Liver (tissue), 9 donors: ENCODE results near the gene PRR15L. TPM values are rescaled to one million over a fixed set of nuclear protein-coding genes. Genes with fewer than 3 reads are reported as not detected.

Experiments
- DNase-seq: peaks from one replicate; pipeline ENCODE4 v3.0.0-alpha.2; 2017; ENCODE audit warnings: low spot score
- H3K27ac ChIP-seq, 2 donors: one replicate each; pipeline ENCODE4 v1.7.0; 2013; ENCODE audit warnings: inconsistent platforms in 2 of 2, low read length in 2 of 2, control low read depth in 1 of 2, low read depth in 1 of 2, mild to moderate bottlenecking in 1 of 2
- H3K27me3 ChIP-seq, 4 donors: one replicate each; pipeline versions ENCODE4 v1.6.1 to v1.7.0; 2013; ENCODE audit warnings: low read length in 3 of 4, inconsistent platforms in 1 of 4, mild to moderate bottlenecking in 1 of 4, moderate library complexity in 1 of 4; ENCODE audit not compliant: control insufficient read depth in 4 of 4, insufficient read depth in 4 of 4
- H3K36me3 ChIP-seq, 4 donors: one replicate each; pipeline versions ENCODE4 v1.6.1 to v1.7.0; 2013; ENCODE audit warnings: low read length in 3 of 4, mild to moderate bottlenecking in 3 of 4, low read depth in 1 of 4, moderate library complexity in 1 of 4; ENCODE audit not compliant: control insufficient read depth in 4 of 4, insufficient read depth in 3 of 4
- H3K4me1 ChIP-seq, 4 donors: one replicate each; pipeline versions ENCODE4 v1.6.1 to v1.7.0; 2013; ENCODE audit warnings: low read length in 3 of 4, mild to moderate bottlenecking in 3 of 4, moderate library complexity in 1 of 4; ENCODE audit not compliant: control insufficient read depth in 4 of 4, insufficient read depth in 4 of 4
- H3K4me3 ChIP-seq, 3 donors: one replicate each; pipeline versions ENCODE4 v1.6.1 to v1.7.0; 2013; ENCODE audit warnings: low read length in 3 of 3, control low read depth in 1 of 3, low read depth in 1 of 3, mild to moderate bottlenecking in 1 of 3
- H3K9ac ChIP-seq, 2 donors: one replicate each; pipeline ENCODE4 v1.7.0; 2013; ENCODE audit warnings: low read length in 2 of 2, mild to moderate bottlenecking in 2 of 2, moderate library complexity in 2 of 2, control low read depth in 1 of 2, low read depth in 1 of 2
- H3K9me3 ChIP-seq, 4 donors: one replicate each; pipeline versions ENCODE4 v1.6.1 to v1.7.0; 2013; ENCODE audit warnings: low read length in 3 of 4; ENCODE audit not compliant: control insufficient read depth in 4 of 4
- FOXA1 ChIP-seq: IDR thresholded peaks from 2 replicates; pipeline ENCODE4 v1.6.1; 2016; ENCODE audit warnings: antibody characterized with exemption
- FOXA2 ChIP-seq: IDR thresholded peaks from 2 replicates; pipeline ENCODE4 v1.6.1; 2016; ENCODE audit warnings: antibody characterized with exemption
- GABPA ChIP-seq, 2 donors: IDR thresholded peaks in 1 of 2; conservative IDR thresholded peaks in 1 of 2; 2 replicates each; pipeline ENCODE4 v1.6.1; 2016; ENCODE audit warnings: antibody characterized with exemption in 2 of 2, mild to moderate bottlenecking in 1 of 2, moderate library complexity in 1 of 2
- HNF4A ChIP-seq, 2 donors: conservative IDR thresholded peaks; 2 replicates each; pipeline ENCODE4 v1.6.1; 2016; ENCODE audit warnings: antibody characterized with exemption in 2 of 2, mild to moderate bottlenecking in 2 of 2
- HNF4G ChIP-seq: IDR thresholded peaks from 2 replicates; pipeline ENCODE4 v1.6.1; 2016; ENCODE audit warnings: antibody characterized with exemption
- JUND ChIP-seq, 2 donors: IDR thresholded peaks; 2 replicates each; pipeline ENCODE4 v1.6.1; 2016; ENCODE audit warnings: antibody characterized with exemption in 2 of 2
- MAX ChIP-seq: IDR thresholded peaks from 2 replicates; pipeline ENCODE4 v1.6.1; 2016; ENCODE audit warnings: antibody characterized with exemption
- NR2F2 ChIP-seq: IDR thresholded peaks from 2 replicates; pipeline ENCODE4 v1.6.1; 2016; ENCODE audit warnings: antibody characterized with exemption
- RAD21 ChIP-seq, 2 donors: IDR thresholded peaks; 2 replicates each; pipeline ENCODE4 v1.6.1; 2016; ENCODE audit warnings: antibody characterized with exemption in 2 of 2, mild to moderate bottlenecking in 2 of 2
- REST ChIP-seq: IDR thresholded peaks from 2 replicates; pipeline ENCODE4 v1.6.1; 2016; ENCODE audit warnings: antibody characterized with exemption, mild to moderate bottlenecking
- RXRA ChIP-seq, 2 donors: IDR thresholded peaks; 2 replicates each; pipeline ENCODE4 v1.6.1; 2017 to 2018; ENCODE audit warnings: antibody characterized with exemption in 2 of 2, mild to moderate bottlenecking in 1 of 2
- SP1 ChIP-seq: IDR thresholded peaks from 2 replicates; pipeline ENCODE4 v1.6.1; 2018; ENCODE audit warnings: antibody characterized with exemption, mild to moderate bottlenecking
- TAF1 ChIP-seq: conservative IDR thresholded peaks from 2 replicates; pipeline ENCODE4 v1.6.1; 2016; ENCODE audit warnings: antibody characterized with exemption, mild to moderate bottlenecking
- YY1 ChIP-seq: IDR thresholded peaks from 2 replicates; pipeline ENCODE4 v1.6.1; 2016; ENCODE audit warnings: antibody characterized with exemption, mild to moderate bottlenecking
- ZBTB33 ChIP-seq: IDR thresholded peaks from 2 replicates; pipeline ENCODE4 v1.6.1; 2016; ENCODE audit warnings: antibody characterized with exemption
- WGBS: extraction: QIAGEN DNeasy Blood & Tissue Kit; methylation state at CpG from one replicate; pipeline ENCODE4 v1.1.7; 2013; 5-methylcytosine and 5-hydroxymethylcytosine counted together
- polyA plus RNA-seq, 2 donors: library from polyadenylated mRNA; stranded (reverse) in 1 of 2; unstranded in 1 of 2; fragments of 200-250 nt in 1 of 2; fragments of >200 nt in 1 of 2; fragmentation: Nextera tagmentation in 1 of 2; extraction: Ambion mirVana in 1 of 2; gene quantifications; one replicate each; pipeline versions ENCODE4 v1.2.1 to v1.2.3, GENCODE V29; 2013 to 2015
- total RNA-seq, 2 donors: library from RNA; depleted of rRNA; stranded (reverse); fragments of >200 nt; gene quantifications; one replicate each; pipeline ENCODE4 v1.2.3, GENCODE V29; 2014
- TF ChIP-seq, protein P1 (sequence below): fragments of 150-350 bp; IDR thresholded peaks from 2 replicates; pipeline ENCODE4 v1.5.1; 2017; ENCODE audit warnings: improper control_type of control experiment, low read depth, low read length; ENCODE audit not compliant: missing input control
- donor health status: healthy.
- donor health status: healthy.
- donor health status: healthy.
- donor health status: healthy.
- donor health status: healthy.

The PRR15L gene
- total and polyA plus RNA-seq, 4 donors: 0.83 to 11.0 (median 1.9) TPM

DNA sequence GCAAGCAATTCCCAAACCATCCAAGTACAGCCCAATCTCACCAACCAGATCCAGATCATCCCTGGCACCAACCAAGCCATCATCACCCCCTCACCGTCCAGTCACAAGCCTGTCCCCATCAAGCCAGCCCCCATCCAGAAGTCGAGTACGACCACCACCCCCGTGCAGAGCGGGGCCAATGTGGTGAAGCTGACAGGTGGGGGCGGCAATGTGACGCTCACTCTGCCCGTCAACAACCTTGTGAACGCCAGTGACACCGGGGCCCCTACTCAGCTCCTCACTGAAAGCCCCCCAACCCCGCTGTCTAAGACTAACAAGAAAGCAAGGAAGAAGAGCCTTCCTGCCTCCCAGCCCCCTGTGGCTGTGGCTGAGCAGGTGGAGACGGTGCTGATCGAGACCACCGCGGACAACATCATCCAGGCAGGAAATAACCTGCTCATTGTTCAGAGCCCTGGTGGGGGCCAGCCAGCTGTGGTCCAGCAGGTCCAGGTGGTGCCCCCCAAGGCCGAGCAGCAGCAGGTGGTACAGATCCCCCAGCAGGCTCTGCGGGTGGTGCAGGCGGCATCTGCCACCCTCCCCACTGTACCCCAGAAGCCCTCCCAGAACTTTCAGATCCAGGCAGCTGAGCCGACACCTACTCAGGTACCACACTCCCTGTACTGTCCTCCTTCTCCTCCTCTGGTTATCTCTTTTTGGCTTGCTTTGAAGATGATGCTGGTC is 41.0 kb downstream of the PRR15L start:
- Histone ChIP-seq H3K27me3 (no peaks in the 10 kb centered on the region), H3K4me3 (no peak overlapping the region), H3K9ac (no peak overlapping the region), H3K9me3 (no peaks in the 10 kb centered on the region), H3K4me1 (peaks cover 0 to 3% (median 0%) of the 10 kb centered on the region in 4 donors), H3K36me3 (peaks cover 5 to 7% (median 6%) of the 10 kb centered on the region in 4 donors), H3K27ac (no peak overlapping the region)
- no peak for DNase-seq
- 96% methylated on average over 19 of the region's 19 CpGs for WGBS
- TF ChIP-seq ZBTB33: no peak
- no peak for TF ChIP-seq RAD21 (IDR thresholded peaks at IDR 0.05)
- TF ChIP-seq REST: no peak
- no peak for TF ChIP-seq JUND (IDR thresholded peaks at IDR 0.05)
- TF ChIP-seq NR2F2: no peak
- TF ChIP-seq RXRA (IDR thresholded peaks at IDR 0.05): no peak
- no peak for TF ChIP-seq YY1
- TF ChIP-seq, protein P1, sequence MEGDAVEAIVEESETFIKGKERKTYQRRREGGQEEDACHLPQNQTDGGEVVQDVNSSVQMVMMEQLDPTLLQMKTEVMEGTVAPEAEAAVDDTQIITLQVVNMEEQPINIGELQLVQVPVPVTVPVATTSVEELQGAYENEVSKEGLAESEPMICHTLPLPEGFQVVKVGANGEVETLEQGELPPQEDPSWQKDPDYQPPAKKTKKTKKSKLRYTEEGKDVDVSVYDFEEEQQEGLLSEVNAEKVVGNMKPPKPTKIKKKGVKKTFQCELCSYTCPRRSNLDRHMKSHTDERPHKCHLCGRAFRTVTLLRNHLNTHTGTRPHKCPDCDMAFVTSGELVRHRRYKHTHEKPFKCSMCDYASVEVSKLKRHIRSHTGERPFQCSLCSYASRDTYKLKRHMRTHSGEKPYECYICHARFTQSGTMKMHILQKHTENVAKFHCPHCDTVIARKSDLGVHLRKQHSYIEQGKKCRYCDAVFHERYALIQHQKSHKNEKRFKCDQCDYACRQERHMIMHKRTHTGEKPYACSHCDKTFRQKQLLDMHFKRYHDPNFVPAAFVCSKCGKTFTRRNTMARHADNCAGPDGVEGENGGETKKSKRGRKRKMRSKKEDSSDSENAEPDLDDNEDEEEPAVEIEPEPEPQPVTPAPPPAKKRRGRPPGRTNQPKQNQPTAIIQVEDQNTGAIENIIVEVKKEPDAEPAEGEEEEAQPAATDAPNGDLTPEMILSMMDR: no peak
- TF ChIP-seq HNF4G: no peak
- no peak for TF ChIP-seq FOXA2
- TF ChIP-seq GABPA (IDR thresholded peaks at IDR 0.05 in 1 of 2, conservative IDR thresholded peaks at IDR 0.05 in 1 of 2): no peak
- TF ChIP-seq TAF1: no peak
- TF ChIP-seq SP1: no peak
- no peak for TF ChIP-seq FOXA1
- no peak for TF ChIP-seq MAX
- no peak for TF ChIP-seq HNF4A (conservative IDR thresholded peaks at IDR 0.05)
